Measurements from ENCODE around the gene KANSL1. TPM values are rescaled to one million over a fixed set of nuclear protein-coding genes. Genes with fewer than 3 reads are reported as not detected.

Gene KANSL1
- total RNA-seq, 4 donors from 2014 or later = 91.3 to 120 (median 105) TPM

DNA sequence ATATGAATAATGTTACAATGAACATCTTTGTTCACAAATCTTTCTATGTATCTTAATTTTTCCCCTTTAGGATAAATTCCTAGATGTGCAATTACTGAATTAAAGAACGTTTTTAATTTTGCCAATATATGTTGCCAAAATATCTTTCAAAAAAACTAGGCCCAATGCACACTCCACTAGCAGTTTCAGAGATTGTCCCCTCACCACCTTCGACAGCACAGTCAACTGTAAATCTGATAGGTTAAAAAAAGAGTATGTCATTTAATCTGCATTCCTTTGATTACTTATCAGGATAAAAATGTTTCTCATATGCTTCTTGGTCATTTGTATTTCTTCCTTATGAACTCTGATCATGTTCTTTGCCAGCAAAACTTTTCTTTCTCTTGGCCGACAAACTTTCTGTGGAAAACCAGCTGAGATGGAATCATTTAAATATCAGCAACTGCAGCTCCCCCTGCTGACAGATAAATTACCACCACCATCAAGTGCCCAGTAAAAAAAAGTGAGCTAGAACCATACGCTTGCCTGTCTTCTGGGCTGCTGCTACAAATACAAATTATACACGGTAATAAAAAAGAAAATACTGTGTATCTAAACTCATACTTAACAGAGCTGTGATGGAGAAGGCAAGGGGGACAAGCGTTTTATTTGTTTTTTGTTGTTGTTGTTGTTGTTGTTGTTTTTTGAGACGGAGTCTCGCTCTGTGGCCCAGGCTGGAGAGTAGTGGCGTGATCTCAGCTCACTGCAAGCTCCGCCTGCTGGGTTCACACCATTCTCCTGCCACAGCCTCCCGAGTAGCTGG is 19.6 kb upstream of the KANSL1 start:
- H3K9me3 ChIP-seq = no peaks in the 10 kb centered on the region
- peaks cover 0 to 12% (median 0%) of the 10 kb centered on the region in 3 donors for H3K36me3 ChIP-seq
- H3K4me3 ChIP-seq = no peak overlapping the region
- DNase-seq (ENCODE audit: low spot score in 2 of 2) = peak; percentile 46 to 87
- H3K4me1 ChIP-seq = peaks cover 0 to 28% (median 0%) of the 10 kb centered on the region in 4 donors
- H3K27me3 ChIP-seq = no peaks in the 10 kb centered on the region
- 41 to 42% methylated on average over 11 of the region's 11 CpGs for WGBS, 2 donors
- TF ChIP-seq, protein P1, sequence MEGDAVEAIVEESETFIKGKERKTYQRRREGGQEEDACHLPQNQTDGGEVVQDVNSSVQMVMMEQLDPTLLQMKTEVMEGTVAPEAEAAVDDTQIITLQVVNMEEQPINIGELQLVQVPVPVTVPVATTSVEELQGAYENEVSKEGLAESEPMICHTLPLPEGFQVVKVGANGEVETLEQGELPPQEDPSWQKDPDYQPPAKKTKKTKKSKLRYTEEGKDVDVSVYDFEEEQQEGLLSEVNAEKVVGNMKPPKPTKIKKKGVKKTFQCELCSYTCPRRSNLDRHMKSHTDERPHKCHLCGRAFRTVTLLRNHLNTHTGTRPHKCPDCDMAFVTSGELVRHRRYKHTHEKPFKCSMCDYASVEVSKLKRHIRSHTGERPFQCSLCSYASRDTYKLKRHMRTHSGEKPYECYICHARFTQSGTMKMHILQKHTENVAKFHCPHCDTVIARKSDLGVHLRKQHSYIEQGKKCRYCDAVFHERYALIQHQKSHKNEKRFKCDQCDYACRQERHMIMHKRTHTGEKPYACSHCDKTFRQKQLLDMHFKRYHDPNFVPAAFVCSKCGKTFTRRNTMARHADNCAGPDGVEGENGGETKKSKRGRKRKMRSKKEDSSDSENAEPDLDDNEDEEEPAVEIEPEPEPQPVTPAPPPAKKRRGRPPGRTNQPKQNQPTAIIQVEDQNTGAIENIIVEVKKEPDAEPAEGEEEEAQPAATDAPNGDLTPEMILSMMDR (IDR thresholded peaks at IDR 0.05) = peak; percentile 58 to 90 (median 68)
- TF ChIP-seq POLR2A (IDR thresholded peaks at IDR 0.05) (no peak), EP300 (IDR thresholded peaks at IDR 0.05) (peak in 1 of 2 donors; percentile 25)
- H3K27ac ChIP-seq = peak overlapping the region in 2 of 4 donors; percentile 18 to 42

DNA sequence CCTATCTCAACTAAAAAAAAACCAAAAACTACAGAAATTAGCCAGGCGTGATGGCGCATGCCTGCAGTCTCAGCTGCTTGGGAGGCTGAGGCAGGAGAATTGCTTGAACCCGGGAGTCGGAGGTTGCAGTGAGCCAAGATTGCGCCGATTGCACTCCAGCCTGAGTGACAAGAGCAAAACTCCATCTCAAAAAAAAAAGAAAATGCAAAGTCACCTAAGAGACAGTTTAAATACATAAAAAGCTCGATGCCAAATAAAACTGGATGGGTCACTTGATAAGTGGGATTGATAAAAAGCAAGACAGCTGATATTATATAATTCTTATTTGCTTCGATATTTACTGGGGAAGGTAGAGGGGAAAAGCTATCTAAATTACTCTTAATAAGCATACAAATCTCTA is 15.8 kb upstream of the KANSL1 start:
- no peak for DNase-seq (ENCODE audit: low spot score in 2 of 2)
- Histone ChIP-seq H3K4me1 (peaks cover 0 to 19% (median 0%) of the 10 kb centered on the region in 4 donors), H3K36me3 (peaks cover 0 to 7% (median 0%) of the 10 kb centered on the region in 3 donors), H3K27ac (no peak overlapping the region), H3K4me3 (no peak overlapping the region), H3K27me3 (no peaks in the 10 kb centered on the region), H3K9me3 (peaks cover 0 to 9% (median 1%) of the 10 kb centered on the region in 4 donors)
- TF ChIP-seq, protein P1 (IDR thresholded peaks at IDR 0.05) = no peak
- TF ChIP-seq EP300 (IDR thresholded peaks at IDR 0.05) = no peak
- TF ChIP-seq POLR2A (IDR thresholded peaks at IDR 0.05) = no peak
- WGBS, 2 donors = 91 to 94% methylated on average over 8 of the region's 8 CpGs

DNA sequence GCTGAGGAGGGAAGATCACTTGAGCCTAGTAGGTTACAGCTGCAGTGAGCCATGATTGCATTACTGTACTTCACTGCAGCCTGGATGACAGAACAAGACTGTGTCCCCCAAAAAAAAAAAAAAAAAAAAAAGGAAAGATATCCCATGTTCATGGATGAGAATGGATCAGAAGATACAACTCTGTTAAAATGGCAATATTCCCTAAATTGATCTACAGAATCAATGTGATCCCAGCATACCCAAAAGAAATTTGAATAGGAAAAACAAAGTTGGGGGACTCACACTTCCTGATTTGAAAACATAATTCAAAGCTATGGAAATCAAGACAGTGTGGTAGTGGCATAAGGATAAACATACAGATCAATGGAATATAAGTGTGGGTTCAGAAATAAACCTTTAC is 12.7 kb upstream of the KANSL1 start:
- peaks cover 0 to 9% (median 1%) of the 10 kb centered on the region in 4 donors for H3K9me3 ChIP-seq
- no peak for DNase-seq (ENCODE audit: low spot score in 2 of 2)
- no peaks in the 10 kb centered on the region for H3K27me3 ChIP-seq
- peaks cover 0 to 5% (median 0%) of the 10 kb centered on the region in 4 donors for H3K4me1 ChIP-seq
- TF ChIP-seq, protein P1 (IDR thresholded peaks at IDR 0.05) = no peak
- TF ChIP-seq POLR2A (IDR thresholded peaks at IDR 0.05) (no peak), EP300 (IDR thresholded peaks at IDR 0.05) (no peak)
- no peak overlapping the region for H3K4me3 ChIP-seq
- peaks cover 0 to 7% (median 0%) of the 10 kb centered on the region in 3 donors for H3K36me3 ChIP-seq
- no peak overlapping the region for H3K27ac ChIP-seq

DNA sequence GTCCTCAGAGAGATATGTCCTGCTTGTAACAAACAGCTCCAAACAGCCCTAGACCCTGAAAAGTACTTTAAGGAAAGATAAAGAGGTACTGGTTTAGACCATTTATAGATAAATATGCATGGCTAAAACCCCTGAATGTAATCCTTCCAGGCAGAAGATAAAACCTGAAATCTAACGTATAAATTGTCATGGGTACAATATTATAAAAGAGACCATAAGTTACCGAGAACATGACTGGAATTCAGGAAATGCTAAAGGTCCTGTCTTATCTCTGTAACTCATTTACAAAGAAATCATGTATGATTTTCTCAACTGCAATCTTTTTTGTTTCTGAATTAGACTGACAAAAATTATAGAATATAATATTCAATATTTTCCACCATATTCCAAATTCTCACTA is 9.2 kb upstream of the KANSL1 start:
- DNase-seq (ENCODE audit: low spot score in 2 of 2) = no peak
- TF ChIP-seq POLR2A (IDR thresholded peaks at IDR 0.05) = no peak
- TF ChIP-seq EP300 (IDR thresholded peaks at IDR 0.05) = no peak
- Histone ChIP-seq H3K4me3 (no peak overlapping the region), H3K4me1 (peaks cover 0 to 20% (median 7%) of the 10 kb centered on the region in 4 donors), H3K27ac (no peak overlapping the region), H3K27me3 (no peaks in the 10 kb centered on the region), H3K36me3 (peaks cover 0 to 7% (median 0%) of the 10 kb centered on the region in 3 donors), H3K9me3 (peaks cover 0 to 9% (median 1%) of the 10 kb centered on the region in 4 donors)
- 47 to 56% methylated on average over 2 of the region's 2 CpGs for WGBS, 2 donors

DNA sequence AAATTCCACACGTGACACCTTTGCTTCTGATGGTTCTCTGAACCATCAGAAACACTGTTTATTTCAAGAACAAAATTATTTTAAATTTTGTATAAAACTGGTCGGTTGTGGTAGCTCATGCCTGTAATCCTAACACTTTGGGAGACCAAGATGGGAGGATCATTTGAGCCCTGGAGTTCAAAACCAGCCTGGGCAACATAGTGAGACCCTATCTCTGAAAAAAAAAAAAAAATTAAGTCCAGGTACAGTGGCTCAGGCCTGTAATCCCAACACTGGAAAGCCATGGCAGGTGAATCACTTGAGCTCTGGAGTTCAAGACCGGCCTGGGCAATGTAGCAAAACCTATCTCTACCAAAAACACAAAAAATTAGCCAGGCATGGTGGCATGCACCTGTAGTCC is 8.3 kb upstream of the KANSL1 start:
- WGBS, 2 donors = 93% methylated on average over 3 of the region's 3 CpGs
- Histone ChIP-seq H3K4me1 (peaks cover 0 to 20% (median 7%) of the 10 kb centered on the region in 4 donors), H3K27ac (no peak overlapping the region), H3K4me3 (no peak overlapping the region), H3K9me3 (peaks cover 0 to 9% (median 1%) of the 10 kb centered on the region in 4 donors), H3K36me3 (peaks cover 0 to 6% (median 0%) of the 10 kb centered on the region in 3 donors), H3K27me3 (no peaks in the 10 kb centered on the region)
- no peak for DNase-seq (ENCODE audit: low spot score in 2 of 2)
- TF ChIP-seq EP300 (IDR thresholded peaks at IDR 0.05) (no peak), POLR2A (IDR thresholded peaks at IDR 0.05) (no peak)
- TF ChIP-seq, protein P1 (IDR thresholded peaks at IDR 0.05) = no peak
